ENCODE data around the gene IFNLR1. TPM values are rescaled to one million over a fixed set of nuclear protein-coding genes. Genes with fewer than 3 reads are reported as not detected.

The IFNLR1 gene
- total RNA-seq, 1 donor from 2014 or later: 0.32 TPM

- Histone ChIP-seq H3K4me3 (no peak overlapping the region), H3K9me3 (no peaks in the 10 kb centered on the region), H3K27ac (no peak overlapping the region), H3K36me3 (no peaks in the 10 kb centered on the region), H3K27me3 (no peaks in the 10 kb centered on the region), H3K4me1 (peaks cover 6 to 8% of the 10 kb centered on the region in 2 donors)
- TF ChIP-seq, protein P1, sequence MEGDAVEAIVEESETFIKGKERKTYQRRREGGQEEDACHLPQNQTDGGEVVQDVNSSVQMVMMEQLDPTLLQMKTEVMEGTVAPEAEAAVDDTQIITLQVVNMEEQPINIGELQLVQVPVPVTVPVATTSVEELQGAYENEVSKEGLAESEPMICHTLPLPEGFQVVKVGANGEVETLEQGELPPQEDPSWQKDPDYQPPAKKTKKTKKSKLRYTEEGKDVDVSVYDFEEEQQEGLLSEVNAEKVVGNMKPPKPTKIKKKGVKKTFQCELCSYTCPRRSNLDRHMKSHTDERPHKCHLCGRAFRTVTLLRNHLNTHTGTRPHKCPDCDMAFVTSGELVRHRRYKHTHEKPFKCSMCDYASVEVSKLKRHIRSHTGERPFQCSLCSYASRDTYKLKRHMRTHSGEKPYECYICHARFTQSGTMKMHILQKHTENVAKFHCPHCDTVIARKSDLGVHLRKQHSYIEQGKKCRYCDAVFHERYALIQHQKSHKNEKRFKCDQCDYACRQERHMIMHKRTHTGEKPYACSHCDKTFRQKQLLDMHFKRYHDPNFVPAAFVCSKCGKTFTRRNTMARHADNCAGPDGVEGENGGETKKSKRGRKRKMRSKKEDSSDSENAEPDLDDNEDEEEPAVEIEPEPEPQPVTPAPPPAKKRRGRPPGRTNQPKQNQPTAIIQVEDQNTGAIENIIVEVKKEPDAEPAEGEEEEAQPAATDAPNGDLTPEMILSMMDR (IDR thresholded peaks at IDR 0.05): no peak
- DNase-seq (ENCODE audit: low spot score in 2 of 2): no peak
- intact Hi-C loops (cut with DNase I): no loop called here
These were observed 3.9 kb upstream of the IFNLR1 start for GRCh38 chr1:24190983-24191461.

- Histone ChIP-seq H3K36me3 (no peaks in the 10 kb centered on the region), H3K27me3 (no peaks in the 10 kb centered on the region), H3K9me3 (no peaks in the 10 kb centered on the region), H3K4me1 (peaks cover 6 to 8% of the 10 kb centered on the region in 2 donors), H3K27ac (no peak overlapping the region), H3K4me3 (no peak overlapping the region)
- TF ChIP-seq, protein P1 (IDR thresholded peaks at IDR 0.05): no peak
- intact Hi-C loops (cut with DNase I): no loop called here
- DNase-seq (ENCODE audit: low spot score in 2 of 2): no peak
These were observed 2.4 kb upstream of the IFNLR1 start for GRCh38 chr1:24189528-24189927.

GRCh38 chr1:24186711-24186992, 437 bp downstream of the IFNLR1 start:
- Histone ChIP-seq H3K4me1 (peaks cover 6 to 8% of the 10 kb centered on the region in 2 donors), H3K9me3 (no peaks in the 10 kb centered on the region), H3K27me3 (no peaks in the 10 kb centered on the region), H3K36me3 (no peaks in the 10 kb centered on the region), H3K4me3 (peak overlapping the region; percentile 57 to 69), H3K27ac (no peak overlapping the region)
- intact Hi-C loops (cut with DNase I): no loop called here
- no peak for DNase-seq (ENCODE audit: low spot score in 2 of 2)
- TF ChIP-seq, protein P1 (IDR thresholded peaks at IDR 0.05): no peak

DNA sequence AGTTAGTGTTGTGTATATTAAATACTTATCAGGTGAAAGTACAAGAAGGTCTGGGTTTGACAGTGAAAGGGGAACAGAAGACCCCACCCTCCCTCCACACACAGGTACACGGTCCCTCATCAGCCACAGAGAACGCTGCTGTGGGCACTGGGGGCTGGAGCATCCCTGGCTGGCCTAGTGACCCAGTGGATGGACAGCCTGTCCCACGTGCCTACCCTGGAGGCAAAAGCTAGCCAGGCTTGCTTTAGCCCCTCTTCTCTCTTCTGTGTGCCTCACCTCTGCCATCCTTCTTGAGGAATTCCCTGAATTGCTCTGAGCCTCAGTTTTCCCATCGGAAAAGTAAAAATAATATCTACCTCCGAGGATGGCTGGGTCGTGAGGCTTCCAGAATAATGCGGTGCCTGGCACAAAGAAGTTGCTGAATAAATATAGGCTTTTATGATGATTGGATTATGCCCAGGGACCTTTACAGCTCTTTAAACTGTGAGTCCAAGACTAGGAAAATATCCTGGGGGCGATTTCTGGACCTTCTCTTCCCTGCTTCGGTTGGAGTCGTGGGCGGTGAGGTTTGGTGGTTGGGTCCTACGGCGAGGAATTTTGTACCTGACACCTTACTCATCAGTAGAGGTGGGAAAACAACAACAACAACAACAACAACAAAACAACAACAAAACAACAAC, 918 bp downstream of the IFNLR1 start:
- Histone ChIP-seq H3K27ac (no peak overlapping the region), H3K4me1 (peaks cover 6 to 8% of the 10 kb centered on the region in 2 donors), H3K27me3 (no peaks in the 10 kb centered on the region), H3K4me3 (peak overlapping the region; percentile 57 to 69), H3K36me3 (no peaks in the 10 kb centered on the region), H3K9me3 (no peaks in the 10 kb centered on the region)
- DNase-seq (ENCODE audit: low spot score in 2 of 2): no peak
- TF ChIP-seq, protein P1 (IDR thresholded peaks at IDR 0.05): no peak
- intact Hi-C loops (cut with DNase I): no loop called here

DNA sequence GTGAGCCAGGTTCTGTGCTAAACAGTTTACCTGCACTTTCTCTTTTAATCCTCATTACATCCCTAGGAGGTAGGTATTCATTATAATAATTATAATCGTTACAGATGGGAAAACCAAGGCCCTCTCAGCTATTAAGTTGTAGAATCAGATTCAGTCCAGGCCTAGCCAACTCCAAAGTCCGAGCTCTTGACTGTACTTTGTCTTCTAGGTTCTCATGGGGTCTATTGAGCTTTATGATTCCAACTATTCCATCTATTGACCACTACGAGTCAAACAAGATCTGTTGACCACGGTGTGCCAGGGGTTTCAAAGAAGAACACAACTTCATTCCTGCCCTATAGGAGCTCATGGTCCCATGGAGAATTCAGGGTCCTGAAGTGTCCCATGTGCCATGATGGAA, 2.0 kb downstream of the IFNLR1 start:
- no peaks in the 10 kb centered on the region for H3K36me3 ChIP-seq
- intact Hi-C loops (cut with DNase I): no loop called here
- H3K9me3 ChIP-seq: no peaks in the 10 kb centered on the region
- no peak for DNase-seq (ENCODE audit: low spot score in 2 of 2)
- no peaks in the 10 kb centered on the region for H3K27me3 ChIP-seq
- H3K4me3 ChIP-seq: no peak overlapping the region
- no peak overlapping the region for H3K27ac ChIP-seq
- TF ChIP-seq, protein P1 (IDR thresholded peaks at IDR 0.05): no peak
- H3K4me1 ChIP-seq: peaks cover 6 to 8% of the 10 kb centered on the region in 2 donors

GRCh38 chr1:24182061-24182460, 5.0 kb downstream of the IFNLR1 start:
- Histone ChIP-seq H3K4me3 (no peak overlapping the region), H3K27ac (no peak overlapping the region), H3K4me1 (peaks cover 0 to 1% of the 10 kb centered on the region in 2 donors), H3K9me3 (no peaks in the 10 kb centered on the region), H3K27me3 (no peaks in the 10 kb centered on the region), H3K36me3 (no peaks in the 10 kb centered on the region)
- TF ChIP-seq, protein P1 (IDR thresholded peaks at IDR 0.05): no peak
- no peak for DNase-seq (ENCODE audit: low spot score in 2 of 2)
- intact Hi-C loops (cut with DNase I): no loop called here
